ENCODE measurements around the gene CRYL1. TPM values are rescaled to one million over a fixed set of nuclear protein-coding genes. Genes with fewer than 3 reads are reported as not detected.
"Not testable (repeated sequence)": the region's sequence is repeated elsewhere in the genome, so short reads cannot be mapped to it uniquely, and the experiment has no call there.

CRYL1 gene
- total RNA-seq, 1 experiment from 2014 or later: 52.5 TPM

DNA sequence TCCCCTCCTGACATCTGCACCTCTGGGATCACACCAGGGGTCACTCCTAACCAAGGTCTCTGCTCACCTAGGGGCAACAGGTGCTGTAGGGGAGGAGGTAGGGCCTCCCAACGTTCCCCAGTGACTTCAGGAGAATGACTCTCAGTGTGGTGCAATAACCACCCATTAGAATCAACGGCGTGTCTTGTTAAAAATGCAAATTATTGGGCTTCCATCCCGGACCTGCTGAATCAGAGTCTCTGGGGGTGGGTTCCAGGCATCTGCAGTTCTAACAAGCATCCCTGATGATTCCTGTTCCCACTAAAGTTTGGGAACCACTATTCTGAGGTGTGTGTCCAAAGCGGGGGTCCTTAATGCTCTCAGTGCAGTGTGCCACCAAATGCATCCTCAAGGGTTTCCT lies 84.6 kb downstream of the CRYL1 start:
- in situ Hi-C loops (cut with HindIII; ENCODE audit: low pct_unique_long_range_greater_than_20kb, low sequenced_read_pairs): no loop called here
- DNase-seq (ENCODE audit: low read depth, low spot score): no peak

DNA sequence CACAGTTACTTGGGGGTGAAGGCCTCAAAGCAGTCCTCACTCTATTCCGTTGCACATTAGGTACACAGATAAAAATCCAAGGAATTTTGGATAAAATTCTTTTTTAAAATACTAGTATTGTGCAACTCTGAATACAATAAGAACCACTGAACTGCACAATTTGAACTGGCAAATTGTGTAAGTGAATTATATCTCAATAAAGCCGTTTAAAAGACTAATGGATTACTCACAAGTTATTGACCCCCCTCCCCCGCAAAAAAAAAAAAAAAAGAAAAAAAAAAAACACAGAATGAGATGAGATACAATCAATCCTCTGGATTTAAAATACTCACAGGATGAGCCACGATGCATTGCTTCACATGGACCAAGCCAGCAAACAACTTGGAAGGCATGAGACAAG lies 86.4 kb downstream of the CRYL1 start:
- in situ Hi-C loops (cut with HindIII; ENCODE audit: low pct_unique_long_range_greater_than_20kb, low sequenced_read_pairs): no loop called here
- DNase-seq (ENCODE audit: low read depth, low spot score): no peak

DNA sequence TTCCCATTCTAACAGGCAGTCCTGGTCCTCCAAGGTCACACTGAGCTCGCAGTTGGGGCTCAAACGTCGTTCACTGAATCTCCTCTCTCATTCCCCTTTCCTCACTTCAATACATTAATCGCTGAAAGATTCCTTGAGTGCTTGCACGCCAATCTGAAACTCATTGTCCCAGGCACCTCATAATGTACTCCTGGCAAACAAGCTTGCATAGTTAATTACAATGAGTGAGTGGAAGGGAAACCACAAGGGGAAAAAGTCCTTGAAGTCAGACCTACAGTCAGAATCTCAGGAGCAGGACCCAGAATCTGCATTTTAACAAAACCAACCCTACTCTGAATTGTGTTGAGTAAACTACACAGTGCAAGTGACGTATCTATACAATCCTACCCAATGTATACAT lies 86.9 kb downstream of the CRYL1 start:
- in situ Hi-C loops (cut with HindIII; ENCODE audit: low pct_unique_long_range_greater_than_20kb, low sequenced_read_pairs): no loop called here
- no peak for DNase-seq (ENCODE audit: low read depth, low spot score)

DNA sequence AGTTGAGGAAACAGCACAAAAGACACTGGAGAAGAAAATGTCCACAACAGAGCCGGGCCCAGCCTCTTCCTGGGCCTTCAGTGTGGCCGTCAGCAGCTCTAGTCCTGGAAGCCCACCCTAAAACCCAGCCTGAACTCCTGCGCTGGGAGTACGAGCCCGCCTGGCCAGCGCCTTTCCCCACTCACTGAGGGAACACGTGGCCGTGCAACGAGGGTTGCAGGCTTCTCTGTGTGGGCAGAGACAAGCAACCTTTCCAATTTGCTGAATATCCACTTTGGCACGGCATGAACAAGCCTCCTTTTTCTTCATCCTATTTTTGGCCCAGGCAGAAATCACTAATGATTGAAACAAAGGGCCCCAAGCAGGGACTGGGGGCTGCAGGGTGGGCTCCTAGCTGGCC lies 89.2 kb downstream of the CRYL1 start:
- no peak for DNase-seq (ENCODE audit: low read depth, low spot score)
- in situ Hi-C loops (cut with HindIII; ENCODE audit: low pct_unique_long_range_greater_than_20kb, low sequenced_read_pairs): no loop called here

DNA sequence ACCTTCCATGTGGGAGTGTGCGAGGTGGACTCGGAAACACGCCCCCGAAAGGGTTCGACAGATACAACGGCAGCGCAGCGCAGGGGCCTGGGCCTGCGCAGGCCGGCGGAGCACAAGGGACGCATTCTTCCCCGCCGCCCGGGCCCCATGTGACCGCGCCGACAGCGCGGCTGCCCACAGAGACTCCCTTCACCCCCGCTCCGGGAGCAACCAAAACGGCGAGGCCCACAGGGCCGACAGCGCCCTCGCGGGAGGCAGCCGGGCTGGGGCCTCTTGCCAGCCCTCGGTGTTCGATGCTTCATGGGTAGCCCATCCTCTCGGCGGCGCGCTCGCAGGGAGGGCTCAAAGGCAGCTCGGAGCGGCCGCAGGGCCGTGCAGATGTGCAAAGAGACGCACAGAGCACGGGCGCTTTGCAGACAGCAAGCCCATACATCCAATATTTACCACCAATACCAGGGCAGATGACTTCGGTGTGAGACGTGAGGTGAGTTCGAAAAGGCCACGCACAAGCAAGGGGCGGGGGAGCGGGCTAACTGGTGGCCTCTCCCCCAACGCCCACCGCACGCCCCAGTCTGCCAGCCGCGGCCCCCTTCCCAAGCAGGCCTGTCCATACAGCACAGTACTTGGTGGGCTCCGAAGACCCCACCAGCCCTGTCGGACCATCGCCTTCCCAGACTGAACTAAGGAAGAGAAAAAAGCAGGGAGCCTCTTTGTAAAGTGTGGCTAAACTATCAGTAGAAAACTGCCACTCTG lies 89.9 kb downstream of the CRYL1 start:
- DNase-seq (ENCODE audit: low read depth, low spot score): no peak
- in situ Hi-C loops (cut with HindIII; ENCODE audit: low pct_unique_long_range_greater_than_20kb, low sequenced_read_pairs): no loop called here

DNA sequence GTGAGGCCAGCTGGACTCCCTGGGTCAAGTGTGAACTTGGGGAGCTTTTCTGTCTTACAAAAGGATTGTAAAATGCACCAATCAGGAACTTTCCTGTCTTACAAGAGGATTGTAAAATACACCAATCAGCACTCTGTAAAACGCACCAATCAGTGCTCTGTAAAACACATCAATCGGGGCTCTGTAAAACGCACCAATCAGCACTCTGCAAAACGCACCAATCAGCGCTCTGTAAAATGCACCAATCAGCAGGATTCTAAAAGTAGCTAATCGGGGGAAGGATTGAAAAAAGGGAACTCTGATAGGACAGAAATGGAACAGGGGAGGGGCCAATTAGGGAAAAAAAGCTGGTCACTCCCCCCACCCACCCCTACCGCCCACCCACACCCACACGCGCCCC lies 91.4 kb downstream of the CRYL1 start:
- DNase-seq (ENCODE audit: low read depth, low spot score); in situ Hi-C loops (cut with HindIII; ENCODE audit: low pct_unique_long_range_greater_than_20kb, low sequenced_read_pairs): not testable (repeated sequence)

DNA sequence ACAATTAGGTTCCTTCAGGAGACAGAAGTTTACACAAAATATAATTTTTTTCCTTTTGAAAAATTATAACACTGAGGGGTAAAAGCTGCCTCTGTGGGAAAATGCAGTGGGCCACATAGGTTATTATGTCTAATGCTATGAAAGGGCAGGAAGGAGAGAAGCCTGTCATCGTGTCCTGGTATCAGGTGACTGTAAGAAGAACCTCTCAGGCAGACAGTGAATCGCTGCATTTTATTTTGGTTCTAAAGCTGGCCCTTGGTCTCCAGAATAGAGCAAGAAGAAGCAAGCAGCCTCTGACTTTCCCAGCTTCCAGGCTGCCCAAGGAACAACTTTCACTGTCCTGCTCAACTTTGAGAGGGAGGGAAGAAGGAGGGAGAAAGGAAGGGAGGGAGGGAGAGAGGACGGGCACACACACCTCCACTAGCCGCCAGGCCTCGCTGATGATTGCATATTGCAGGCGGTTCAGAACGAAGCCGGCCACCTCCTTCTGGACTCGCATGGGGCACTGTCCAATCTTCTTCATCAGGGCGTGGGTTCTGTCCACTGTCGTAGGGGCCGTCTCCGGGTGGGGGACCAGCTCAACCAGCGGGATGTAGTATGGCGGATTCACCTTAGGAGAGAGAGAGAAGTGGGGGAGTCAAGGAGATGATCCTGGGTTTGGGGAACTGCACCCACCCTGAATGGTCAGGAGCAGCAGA lies 93.8 kb downstream of the CRYL1 start:
- no peak for DNase-seq (ENCODE audit: low read depth, low spot score)
- in situ Hi-C loops (cut with HindIII; ENCODE audit: low pct_unique_long_range_greater_than_20kb, low sequenced_read_pairs): no loop called here

DNA sequence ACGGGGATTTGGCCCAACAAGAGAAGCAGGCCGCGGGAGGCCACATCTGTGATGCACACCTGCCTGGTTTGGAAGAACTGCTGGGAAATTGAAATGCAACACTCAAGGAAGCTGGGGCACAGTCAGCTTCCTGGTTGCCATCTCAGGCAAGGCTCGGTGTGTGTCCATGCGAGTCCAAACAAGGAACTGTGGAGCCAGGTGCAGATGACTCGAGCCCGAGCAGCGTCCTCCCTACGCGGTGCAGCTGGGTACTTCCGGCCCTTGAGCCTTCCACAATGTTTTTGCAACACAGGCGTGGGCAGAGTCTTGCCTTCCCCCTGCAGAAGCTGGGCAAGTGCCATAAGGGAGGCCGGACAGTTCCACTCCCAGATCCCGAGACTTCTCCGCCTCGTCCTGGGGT lies 94.6 kb downstream of the CRYL1 start:
- in situ Hi-C loops (cut with HindIII; ENCODE audit: low pct_unique_long_range_greater_than_20kb, low sequenced_read_pairs): no loop called here
- no peak for DNase-seq (ENCODE audit: low read depth, low spot score)

DNA sequence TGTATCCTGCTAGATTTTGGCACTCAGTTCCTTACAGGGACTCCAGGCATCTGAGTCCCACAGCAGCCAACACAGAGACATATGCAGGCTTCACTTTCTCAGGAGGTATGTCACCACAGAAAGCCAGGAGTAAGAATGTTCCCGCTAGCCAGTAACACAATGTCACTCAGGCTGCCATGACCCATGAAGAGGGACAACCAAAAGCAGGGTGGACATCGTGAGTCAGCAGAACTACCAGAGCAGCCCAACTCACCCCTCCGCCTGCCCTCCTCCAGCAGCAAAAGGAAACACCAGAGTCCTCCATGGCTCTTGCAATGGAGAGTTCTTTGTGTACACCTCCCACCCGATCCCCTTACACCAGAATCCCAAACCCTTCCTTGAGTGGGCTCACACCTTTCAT lies 95.4 kb downstream of the CRYL1 start:
- in situ Hi-C loops (cut with HindIII; ENCODE audit: low pct_unique_long_range_greater_than_20kb, low sequenced_read_pairs): no loop called here
- DNase-seq (ENCODE audit: low read depth, low spot score): no peak

DNA sequence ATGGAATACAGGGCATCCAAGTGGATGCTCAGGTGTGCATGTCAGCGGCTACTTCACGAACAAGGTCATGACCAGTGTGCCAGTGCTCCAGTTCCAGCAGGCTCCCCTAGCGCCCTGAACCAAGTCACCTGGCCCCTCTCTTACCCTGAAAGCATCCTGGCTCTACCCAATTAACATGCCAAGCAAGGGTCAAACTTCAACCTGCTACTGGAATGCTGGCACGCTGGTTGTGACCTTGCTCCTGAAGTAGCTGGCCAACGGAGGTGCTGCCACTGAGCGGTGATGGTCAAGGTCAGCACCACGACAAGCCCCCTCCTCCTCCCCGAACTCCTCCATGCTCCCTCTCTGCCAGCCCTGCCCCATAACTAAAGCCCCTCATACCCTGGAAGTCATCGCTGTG lies 96.0 kb downstream of the CRYL1 start:
- no peak for DNase-seq (ENCODE audit: low read depth, low spot score)
- in situ Hi-C loops (cut with HindIII; ENCODE audit: low pct_unique_long_range_greater_than_20kb, low sequenced_read_pairs): no loop called here

DNA sequence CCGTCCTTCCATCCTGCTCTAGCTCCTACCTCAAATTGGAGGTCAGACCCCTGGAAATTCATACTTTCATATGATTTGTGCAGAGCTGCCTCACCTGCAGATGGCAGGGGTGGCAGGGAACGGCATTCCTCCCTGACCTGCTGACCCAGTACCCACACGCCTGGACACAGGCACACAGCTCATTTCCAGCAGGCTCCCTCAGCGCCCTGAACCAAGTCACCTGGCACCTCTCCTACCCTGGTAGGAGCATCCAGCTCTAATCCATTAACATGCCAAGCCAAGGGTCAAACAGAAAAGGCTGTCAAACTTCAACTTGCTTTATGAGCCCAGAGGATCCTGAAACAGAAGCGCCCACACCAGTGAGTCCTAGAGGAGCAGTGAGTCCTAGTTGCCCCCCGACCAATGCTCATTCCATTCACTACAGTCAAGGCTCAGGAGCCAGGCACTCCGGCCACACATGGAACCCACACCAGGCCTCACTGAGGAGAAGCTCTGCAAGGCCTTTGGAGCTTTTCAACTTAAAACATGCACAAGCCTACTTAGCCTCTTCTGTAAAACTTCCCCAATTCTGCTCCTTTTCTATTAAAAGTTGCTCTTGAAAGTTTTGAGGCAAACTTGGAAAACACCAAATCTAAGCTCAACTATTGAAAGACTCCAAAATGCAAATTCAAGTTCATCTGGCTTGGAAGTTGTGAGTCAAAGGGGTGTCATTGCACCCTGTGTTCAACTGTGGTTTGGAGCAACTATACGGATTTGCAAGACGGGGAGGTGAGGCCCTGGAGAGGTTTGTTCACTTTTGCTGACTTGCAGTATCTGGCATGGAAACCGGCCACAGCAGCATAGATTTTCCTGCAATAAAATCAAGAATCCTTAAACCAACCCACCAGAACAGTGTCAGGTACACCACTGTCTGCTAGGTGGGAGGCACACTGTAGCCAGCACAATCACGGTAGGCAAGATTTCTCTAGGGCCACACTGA lies 96.7 kb downstream of the CRYL1 start:
- in situ Hi-C loops (cut with HindIII; ENCODE audit: low pct_unique_long_range_greater_than_20kb, low sequenced_read_pairs): no loop called here
- no peak for DNase-seq (ENCODE audit: low read depth, low spot score)

DNA sequence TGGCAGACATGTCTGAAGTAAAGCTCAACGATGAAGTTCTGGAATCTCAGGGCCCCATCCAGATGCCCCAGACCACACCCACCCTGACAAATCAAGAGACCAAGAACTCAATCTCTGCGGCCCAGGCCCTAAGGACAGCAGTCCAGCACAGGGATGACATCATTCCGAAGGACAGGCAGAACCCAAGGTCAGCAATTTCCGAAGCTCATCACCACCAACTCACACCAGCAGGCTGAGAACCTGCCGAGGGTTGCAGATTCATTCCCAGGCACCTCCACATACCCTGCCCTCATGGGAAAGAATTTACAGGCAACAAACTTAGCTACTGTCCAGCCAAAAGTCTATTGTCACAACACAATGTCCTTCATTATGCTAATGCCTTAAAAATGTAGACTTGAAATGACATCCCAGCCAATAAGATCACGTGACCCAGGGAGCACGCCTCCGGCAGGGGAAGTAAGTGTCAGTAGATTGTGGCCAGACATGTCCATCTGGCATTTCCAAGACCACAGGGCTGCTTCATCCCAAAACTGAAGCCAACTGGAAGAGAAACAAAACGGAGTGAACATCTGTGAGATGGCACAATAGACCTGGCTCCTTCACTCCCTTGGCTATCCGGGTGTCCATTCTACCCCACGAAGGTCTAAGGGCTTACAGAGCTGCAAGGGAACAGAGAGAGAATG lies 98.8 kb downstream of the CRYL1 start:
- no peak for DNase-seq (ENCODE audit: low read depth, low spot score)
- in situ Hi-C loops (cut with HindIII; ENCODE audit: low pct_unique_long_range_greater_than_20kb, low sequenced_read_pairs): no loop called here

DNA sequence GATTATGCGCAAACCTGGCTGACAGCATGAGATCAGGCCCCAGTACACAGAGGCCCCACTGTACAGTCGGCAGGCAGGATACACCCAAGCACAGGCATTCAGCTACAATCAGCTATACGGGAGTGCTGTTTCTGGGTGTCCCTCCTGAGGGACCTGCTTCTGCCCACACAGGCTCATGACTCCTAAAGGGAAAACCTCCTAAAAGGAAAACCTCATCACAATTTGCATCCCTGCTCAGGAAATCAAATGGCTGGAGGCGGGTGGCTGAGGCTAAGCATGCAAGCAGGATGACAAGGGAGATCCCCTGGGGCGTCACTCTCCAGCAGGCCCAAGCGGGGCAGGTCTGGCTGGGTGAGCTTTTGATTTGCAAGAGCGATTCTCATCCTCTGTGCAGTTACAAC lies 99.8 kb downstream of the CRYL1 start:
- DNase-seq (ENCODE audit: low read depth, low spot score): no peak
- in situ Hi-C loops (cut with HindIII; ENCODE audit: low pct_unique_long_range_greater_than_20kb, low sequenced_read_pairs): no loop called here

DNA sequence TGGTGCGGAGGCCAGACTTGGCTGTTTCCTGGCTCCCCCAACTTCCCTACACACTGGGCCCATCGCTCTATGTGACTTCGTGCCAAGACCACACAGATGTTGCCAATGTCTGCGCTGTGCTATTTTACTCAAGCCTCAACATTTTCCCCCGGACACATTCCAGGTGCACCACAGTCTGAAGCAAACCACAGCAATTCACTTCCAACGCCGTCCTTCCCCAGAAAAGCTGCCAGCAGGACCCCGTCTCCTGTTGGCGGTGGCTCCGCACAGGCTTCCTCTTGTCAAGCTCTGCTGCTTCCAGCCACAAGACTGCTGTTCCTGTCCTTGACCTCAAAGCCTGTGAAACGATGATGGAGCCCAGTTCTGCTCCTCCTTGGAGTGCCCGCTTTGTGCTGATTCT lies 100.7 kb downstream of the CRYL1 start:
- DNase-seq (ENCODE audit: low read depth, low spot score): no peak

DNA sequence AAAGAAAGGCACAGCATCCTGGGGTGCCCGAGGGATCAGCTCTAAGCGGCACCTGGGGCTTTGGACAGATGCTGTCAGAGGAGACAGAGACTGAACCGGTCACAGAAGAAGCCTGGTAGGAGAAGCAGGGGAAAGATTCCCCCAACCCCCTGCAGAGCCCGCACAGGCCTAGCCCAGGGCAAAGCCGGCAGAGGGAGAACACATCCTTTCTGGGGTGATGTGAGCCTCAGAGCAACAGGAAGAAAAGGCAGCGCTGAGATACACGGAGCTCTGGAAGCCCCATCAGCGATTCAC lies 101.2 kb downstream of the CRYL1 start:
- DNase-seq (ENCODE audit: low read depth, low spot score): no peak
- in situ Hi-C loops (cut with HindIII; ENCODE audit: low pct_unique_long_range_greater_than_20kb, low sequenced_read_pairs): loop anchor here (25.0 kb wide), 1 partner anchor 237 kb away; the partner anchor contains the start of gene GJB2

More for the DNA sequence above, 100.7 kb downstream of the CRYL1 start:
- in situ Hi-C loops (cut with HindIII; ENCODE audit: low pct_unique_long_range_greater_than_20kb, low sequenced_read_pairs): loop anchor here (25.0 kb wide), 1 partner anchor 238 kb away; the partner anchor contains the start of gene GJB2

DNA sequence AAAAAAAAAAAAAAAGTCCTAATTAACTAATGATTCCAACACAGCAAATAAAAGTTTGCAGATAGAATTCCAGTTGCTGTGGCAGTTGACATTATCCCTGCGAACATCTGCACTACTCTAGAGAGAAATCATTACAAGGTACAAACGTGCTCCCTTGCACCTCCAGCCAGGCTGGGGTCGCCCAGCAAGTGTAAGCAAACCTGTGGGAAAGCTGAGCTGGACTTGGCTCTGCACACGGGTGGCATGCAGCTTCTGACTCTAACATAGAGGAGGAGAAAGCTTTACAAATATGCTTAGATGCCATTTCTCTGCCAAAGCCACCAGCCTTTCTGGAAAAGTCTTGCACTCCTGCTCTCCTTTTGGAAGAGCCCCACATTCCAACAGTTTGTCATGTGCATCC lies 103.3 kb downstream of the CRYL1 start:
- DNase-seq (ENCODE audit: low read depth, low spot score): no peak
- in situ Hi-C loops (cut with HindIII; ENCODE audit: low pct_unique_long_range_greater_than_20kb, low sequenced_read_pairs): loop anchor here (25.0 kb wide), 1 partner anchor 235 kb away; the partner anchor contains the start of gene GJB2

DNA sequence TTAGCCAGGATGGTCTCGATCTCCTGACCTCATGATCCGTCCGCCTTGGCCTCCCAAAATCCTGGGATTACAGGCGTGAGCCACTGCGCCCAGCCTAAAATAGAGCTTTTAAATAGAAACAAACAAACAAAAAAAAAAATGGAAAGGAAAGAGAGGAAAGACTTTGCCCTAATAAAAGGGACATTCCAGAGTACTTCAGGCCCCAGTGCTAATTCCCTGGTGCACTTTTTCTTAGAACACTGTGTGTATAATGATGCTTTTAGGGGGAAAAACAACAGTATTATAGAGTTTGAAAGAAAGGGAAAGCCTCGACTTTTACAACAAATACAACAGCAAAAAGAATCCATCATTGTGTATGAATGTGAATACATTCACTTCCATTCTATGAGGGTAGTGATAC lies 104.7 kb downstream of the CRYL1 start:
- in situ Hi-C loops (cut with HindIII; ENCODE audit: low pct_unique_long_range_greater_than_20kb, low sequenced_read_pairs): loop anchor here (25.0 kb wide), 1 partner anchor 234 kb away; the partner anchor contains the start of gene GJB2
- DNase-seq (ENCODE audit: low read depth, low spot score): no peak

All from SK-MEL-5 (cell line).